ENCODE results near the gene CTNNBIP1. TPM values are rescaled to one million over a fixed set of nuclear protein-coding genes. Genes with fewer than 3 reads are reported as not detected.

CTNNBIP1 gene
- total and polyA plus RNA-seq, 2 of the 8 experiments (the other 6 are each of a cell fraction or from before 2014, with no cell fraction given) = 40.9 to 46.6 TPM

- TF ChIP-seq CHD7 (IDR thresholded peaks at IDR 0.05; ENCODE audit: insufficient replicate concordance, low read length) (no peak), CBX8 (IDR thresholded peaks at IDR 0.05; ENCODE audit: borderline replicate concordance, low read depth, low read length) (no peak), ATF3 (IDR thresholded peaks at IDR 0.05; ENCODE audit: insufficient read depth, low read depth, low read length) (no peak), HDAC2 (IDR thresholded peaks at IDR 0.05; ENCODE audit: borderline replicate concordance in 1 of 2, low read depth in 2 of 2, low read length in 2 of 2) (no peak), POLR2AphosphoS5 (IDR thresholded peaks at IDR 0.05; ENCODE audit: low read depth, low read length) (no peak), SAP30 (IDR thresholded peaks at IDR 0.05; ENCODE audit: insufficient read depth, insufficient replicate concordance, low read length) (no peak), SP2 (IDR thresholded peaks at IDR 0.05; ENCODE audit: low read length) (no peak), TAF1 (IDR thresholded peaks at IDR 0.05; ENCODE audit: low read depth, low read length) (no peak), RNF2 (IDR thresholded peaks at IDR 0.05; ENCODE audit: borderline replicate concordance, low read depth, low read length, missing control alignments, poor library complexity, severe bottlenecking) (no peak), CBX5 (IDR thresholded peaks at IDR 0.05; ENCODE audit: low read depth, low read length) (no peak)
Observed at GRCh38 chr1:9815150-9815549, 94.9 kb downstream of the CTNNBIP1 start (continued).
